ENCODE results near the gene ABLIM2.

ABLIM2 gene

GRCh38 chr4:8136972-8137710, 21.5 kb downstream of the ABLIM2 start:
- no peak overlapping the region for H3K4me3 ChIP-seq (ENCODE audit: low read length)
- no peak for TF ChIP-seq CTCF (conservative IDR thresholded peaks at IDR 0.05; ENCODE audit: low read depth, low read length)
- DNase-seq (ENCODE audit: low read depth): no peak

GRCh38 chr4:8136529-8136928, 22.1 kb downstream of the ABLIM2 start:
- no peak for DNase-seq (ENCODE audit: low read depth)
- H3K4me3 ChIP-seq (ENCODE audit: low read length): no peak overlapping the region
- TF ChIP-seq CTCF (conservative IDR thresholded peaks at IDR 0.05; ENCODE audit: low read depth, low read length): no peak

- DNase-seq (ENCODE audit: low read depth): no peak
- TF ChIP-seq CTCF (conservative IDR thresholded peaks at IDR 0.05; ENCODE audit: low read depth, low read length): no peak
- no peak overlapping the region for H3K4me3 ChIP-seq (ENCODE audit: low read length)
Observed at GRCh38 chr4:8135666-8136065, 22.9 kb downstream of the ABLIM2 start.

GRCh38 chr4:8133897-8134563, 24.6 kb downstream of the ABLIM2 start:
- TF ChIP-seq CTCF (conservative IDR thresholded peaks at IDR 0.05; ENCODE audit: low read depth, low read length): no peak
- DNase-seq (ENCODE audit: low read depth): no peak
- H3K4me3 ChIP-seq (ENCODE audit: low read length): no peak overlapping the region

- H3K4me3 ChIP-seq (ENCODE audit: low read length): no peak overlapping the region
- no peak for TF ChIP-seq CTCF (conservative IDR thresholded peaks at IDR 0.05; ENCODE audit: low read depth, low read length)
- no peak for DNase-seq (ENCODE audit: low read depth)
Observed at GRCh38 chr4:8132947-8133705, 25.5 kb downstream of the ABLIM2 start.

GRCh38 chr4:8132400-8132799, 26.2 kb downstream of the ABLIM2 start:
- DNase-seq (ENCODE audit: low read depth): no peak
- TF ChIP-seq CTCF (conservative IDR thresholded peaks at IDR 0.05; ENCODE audit: low read depth, low read length): no peak
- no peak overlapping the region for H3K4me3 ChIP-seq (ENCODE audit: low read length)

Data from retinal pigment epithelial cell (primary cell).